COR-L47 (cell line): ENCODE measurements around the gene LMF1.
A peak's percentile ranks its signal among the peaks of the same experiment; 100 is the strongest.

Experiments
- DNase-seq: peaks from one replicate; lab custom pipeline; 2025; lab: John Stamatoyannopoulos, UW

The LMF1 gene

GRCh38 chr16:911604-912321 lies 59.0 kb downstream of the LMF1 start:
- DNase-seq: no peak

DNA sequence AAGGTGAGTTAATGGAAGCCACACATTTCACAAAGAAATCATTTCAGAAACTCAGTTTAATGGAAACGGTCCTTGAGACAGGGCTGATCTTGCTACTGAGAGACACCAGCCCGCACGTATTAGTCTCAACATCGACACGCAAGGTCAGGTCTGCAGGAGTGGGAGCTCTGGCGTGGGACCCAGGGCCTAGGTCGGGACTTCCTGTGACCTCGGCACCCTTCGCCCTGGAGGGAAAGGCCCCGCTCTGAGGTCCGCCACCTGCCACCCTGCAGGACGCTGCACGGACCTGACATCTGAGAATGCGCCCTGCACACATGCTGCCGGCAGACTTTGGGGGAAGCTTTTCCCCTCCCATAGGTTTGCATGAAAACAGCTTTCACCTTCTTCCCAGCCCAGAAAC lies 59.7 kb downstream of the LMF1 start:
- no peak for DNase-seq

- DNase-seq: no peak
Observed at GRCh38 chr16:910181-910580, 60.6 kb downstream of the LMF1 start.

DNA sequence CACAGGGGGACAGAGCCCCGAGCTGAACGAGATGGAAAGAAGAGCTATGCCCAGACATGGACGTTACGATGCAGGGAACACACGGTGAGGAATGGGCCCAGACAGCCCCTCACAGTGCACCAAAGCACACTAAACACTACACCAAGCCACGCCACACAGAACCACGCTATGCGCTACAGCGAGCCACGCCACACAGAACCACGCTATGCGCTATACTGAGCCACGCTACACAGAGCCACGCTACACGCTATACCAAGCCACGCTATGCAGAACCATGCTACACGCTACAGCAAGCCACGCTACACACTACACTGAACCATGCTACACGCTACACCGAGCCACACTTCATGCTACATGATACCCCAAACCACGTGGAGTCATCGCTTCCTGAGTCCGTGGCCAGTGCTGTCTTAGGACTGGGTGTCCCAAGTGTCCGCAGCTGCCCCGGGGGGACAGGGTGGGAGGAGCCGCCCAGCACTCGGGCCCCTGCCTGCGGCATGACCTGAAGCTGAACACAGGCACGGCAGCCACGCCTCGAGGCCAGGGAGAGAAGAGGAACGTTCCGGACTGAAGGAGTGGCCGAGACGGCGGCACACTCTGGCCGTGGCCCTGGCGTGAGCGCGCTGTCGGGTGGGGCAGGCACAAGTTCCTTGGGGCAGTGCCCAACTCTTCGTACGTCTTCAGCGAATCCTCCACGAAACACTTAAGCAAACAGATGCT lies 61.3 kb downstream of the LMF1 start:
- no peak for DNase-seq

GRCh38 chr16:908526-909155 lies 62.1 kb downstream of the LMF1 start:
- DNase-seq: no peak

- peak; percentile 93 for DNase-seq
Observed at GRCh38 chr16:907842-908241, 62.9 kb downstream of the LMF1 start.

DNA sequence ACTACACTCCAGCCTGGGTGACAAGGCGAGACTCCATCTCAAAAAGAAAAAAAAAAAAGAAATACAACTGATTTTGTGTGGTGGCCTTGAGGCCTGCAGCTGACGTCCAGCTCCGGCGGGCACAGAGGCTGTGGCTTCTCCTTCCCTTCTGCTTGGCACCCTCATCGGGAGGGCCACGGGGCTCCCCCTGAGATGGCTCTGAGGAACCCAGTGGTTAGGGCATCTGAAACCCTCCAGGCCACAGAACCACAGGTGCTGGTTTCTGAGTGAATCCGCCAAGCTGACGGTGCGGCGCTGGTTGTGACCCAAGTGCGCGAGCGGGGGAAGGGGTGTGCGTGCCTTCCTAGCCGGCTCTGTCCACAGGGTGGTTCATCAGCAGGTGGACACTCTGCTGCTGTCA lies 63.4 kb downstream of the LMF1 start:
- DNase-seq: no peak

DNA sequence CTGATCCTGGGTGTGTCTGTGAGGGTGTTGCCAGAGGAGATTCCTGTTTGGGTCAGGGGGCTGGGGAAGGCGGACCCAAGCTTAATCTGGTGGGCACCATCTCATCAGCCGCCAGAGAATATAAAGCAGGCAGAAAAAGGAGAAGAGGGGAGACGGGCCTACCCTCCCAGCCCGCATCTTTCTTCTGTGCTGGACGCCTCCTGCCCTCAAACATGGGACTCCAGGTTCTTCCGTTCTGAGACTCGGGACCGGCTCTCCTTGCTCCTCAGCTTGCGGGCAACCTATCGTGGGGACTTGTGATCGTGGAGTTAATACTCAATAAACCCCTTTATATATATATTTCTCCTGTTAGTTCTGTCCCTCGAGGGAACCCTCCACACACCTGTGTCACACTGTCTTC lies 64.5 kb downstream of the LMF1 start:
- DNase-seq: no peak

DNA sequence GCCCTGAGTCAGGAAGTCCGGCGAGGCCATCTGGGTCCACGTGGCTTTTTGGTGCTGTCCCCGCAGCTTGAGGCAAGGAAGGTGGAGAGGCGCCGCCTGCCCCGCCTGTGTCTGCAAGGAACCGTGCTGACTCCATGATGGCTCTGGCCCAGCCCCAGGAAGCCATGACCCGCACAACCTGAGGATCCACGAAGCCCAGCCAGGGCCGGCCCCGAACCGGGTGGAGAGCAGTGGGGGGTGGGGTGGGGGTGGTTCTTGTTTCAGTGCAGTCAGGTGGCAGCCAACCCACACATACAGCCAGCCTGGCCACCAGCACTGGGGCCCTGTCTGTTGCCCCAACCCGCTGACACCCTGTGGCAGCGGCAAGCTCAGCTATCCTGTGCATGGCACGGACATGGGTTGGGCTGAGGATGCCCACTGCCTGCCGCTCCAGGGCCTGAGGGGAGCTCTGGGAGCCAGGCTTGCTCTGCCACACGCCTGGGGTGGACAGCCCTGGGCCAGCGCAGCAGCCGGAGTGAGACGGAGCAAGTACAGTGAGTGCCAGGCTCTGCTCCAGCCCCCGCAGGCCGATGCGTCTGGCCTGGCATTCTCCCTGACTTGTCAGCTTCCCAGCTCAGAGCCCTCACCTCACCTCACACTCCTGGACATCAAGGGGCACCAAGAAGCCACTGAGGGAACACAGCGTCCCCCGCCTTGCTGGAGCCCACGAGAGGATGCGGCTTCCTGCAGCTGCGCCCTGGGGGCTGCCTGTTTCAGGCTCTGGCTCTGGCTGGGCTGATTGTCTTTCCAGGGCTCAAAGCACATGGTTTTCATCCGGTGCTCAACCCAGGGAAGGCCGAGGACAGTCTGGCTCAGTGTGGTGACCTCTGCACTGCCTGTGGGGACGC lies 68.8 kb downstream of the LMF1 start:
- DNase-seq: no peak

DNA sequence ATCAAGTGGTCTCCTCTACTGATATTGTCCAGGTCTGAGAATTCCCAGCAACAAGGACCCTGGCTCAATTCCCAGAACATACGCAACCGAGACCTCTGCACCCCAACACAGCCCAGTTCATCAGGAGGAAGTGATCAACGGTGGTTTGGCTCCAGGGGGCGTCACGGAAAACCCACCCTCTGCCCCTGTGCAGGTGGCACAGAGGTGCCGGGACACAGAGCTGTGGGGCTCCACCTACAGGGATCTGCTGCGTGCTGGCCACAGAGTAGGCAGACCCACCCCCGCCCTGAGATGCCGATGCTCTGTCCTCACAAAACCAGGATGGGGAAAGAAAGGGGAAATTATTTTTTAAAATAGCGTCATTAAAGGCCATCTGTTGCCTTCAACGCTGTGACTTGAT lies 69.6 kb downstream of the LMF1 start:
- no peak for DNase-seq

DNA sequence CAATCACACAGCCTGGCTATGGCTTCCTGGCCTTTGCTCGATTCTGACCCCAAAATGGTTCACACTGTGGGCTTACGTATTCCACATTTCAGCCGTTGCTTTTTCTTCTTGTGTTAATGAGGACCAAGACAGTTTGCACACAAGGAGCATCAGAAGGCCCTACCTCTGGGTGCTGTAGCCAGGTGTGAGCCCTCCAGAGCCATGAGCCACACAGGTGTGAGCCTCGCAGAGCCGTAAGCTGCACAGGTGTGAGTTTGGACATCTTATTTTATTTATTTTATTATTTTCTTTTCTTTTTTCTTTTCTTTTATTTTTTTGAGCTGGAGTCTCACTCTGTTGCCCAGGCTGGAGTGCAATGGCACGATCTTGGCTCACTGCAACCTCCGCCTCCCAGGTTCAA lies 70.6 kb downstream of the LMF1 start:
- DNase-seq: no peak

- no peak for DNase-seq
Observed at GRCh38 chr16:899683-900060, 71.1 kb downstream of the LMF1 start.

DNA sequence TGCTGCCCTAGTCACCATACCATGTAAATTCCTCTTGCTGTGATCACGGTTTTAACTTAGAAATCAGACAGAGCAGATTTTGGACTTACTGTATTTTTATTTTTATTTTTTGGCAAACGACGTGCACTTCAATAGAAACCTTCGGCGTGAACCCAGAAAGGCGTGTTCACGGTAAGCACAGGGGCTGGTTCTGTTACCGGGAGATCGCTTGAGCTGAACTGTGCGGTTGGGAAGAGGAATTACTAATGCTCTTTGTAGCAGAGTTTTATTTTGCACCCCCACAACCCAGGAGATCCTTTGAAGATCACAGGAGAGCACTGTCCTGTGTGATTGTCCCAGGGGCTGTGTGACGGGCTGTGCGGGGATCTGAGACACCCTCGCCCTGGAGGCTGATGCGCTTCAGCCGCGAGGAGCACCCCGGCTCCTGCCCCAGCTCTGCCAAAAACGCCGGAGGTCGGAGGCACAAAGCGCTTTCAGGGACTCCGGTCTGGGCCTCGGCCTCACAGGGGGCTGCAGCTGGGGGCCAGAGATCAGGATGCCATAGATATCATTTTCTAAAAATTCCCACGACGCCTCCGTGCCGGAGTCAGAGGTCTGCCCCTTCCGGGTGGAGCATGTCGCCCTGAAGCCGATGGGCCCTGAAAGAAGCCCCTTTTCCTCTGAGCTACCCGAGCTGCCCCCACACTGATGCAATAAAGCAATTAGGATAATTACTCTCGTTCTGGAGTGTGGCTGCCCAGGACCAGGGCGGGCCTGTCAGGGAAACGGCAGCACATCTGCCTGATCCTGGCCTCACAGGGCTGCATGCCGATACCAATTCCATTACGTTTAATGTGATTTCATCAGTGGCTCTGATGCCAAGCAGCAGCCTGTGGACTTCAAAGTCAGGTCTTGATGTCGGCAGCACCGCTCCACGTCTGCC lies 71.8 kb downstream of the LMF1 start:
- DNase-seq: no peak

DNA sequence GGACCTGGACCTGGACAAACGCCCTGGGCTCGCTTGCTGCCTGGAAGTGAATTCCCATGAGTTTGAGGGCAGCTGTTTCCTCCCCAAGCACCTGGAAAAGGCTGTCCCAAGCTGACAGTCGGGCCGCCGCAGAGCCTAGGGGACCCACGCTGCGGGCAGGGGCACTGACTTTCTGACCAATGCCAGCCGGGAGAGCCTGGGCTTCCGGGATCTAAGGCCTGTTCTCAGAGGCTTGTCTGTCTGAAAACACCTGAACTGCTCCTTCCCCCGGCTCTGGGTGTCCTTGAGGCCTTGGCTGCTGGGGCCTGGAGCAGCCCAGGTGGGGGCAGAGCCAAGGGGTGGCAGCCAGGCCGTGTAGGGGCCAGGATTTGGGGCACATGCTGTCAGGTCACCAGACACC lies 72.6 kb downstream of the LMF1 start:
- no peak for DNase-seq

GRCh38 chr16:897701-898100 lies 73.1 kb downstream of the LMF1 start:
- DNase-seq: no peak

DNA sequence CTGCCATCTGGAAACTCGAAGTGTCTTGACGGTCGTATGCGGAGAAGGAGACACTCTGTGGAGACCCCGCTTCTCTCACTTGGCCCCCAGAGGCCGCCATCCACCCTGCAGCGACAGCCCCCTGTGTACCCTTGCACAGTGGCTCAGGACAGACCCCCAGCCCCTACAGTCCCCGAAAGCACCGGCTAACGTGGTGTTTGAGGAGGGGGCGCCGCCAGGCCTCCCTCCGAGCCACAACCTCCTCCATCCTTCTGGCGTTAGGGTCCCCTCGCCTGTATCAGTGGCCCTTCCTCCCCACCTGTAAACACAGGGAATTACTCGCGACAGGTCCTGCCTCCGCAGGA lies 73.6 kb downstream of the LMF1 start:
- no peak for DNase-seq

- DNase-seq: no peak
Observed at GRCh38 chr16:896261-897199, 74.3 kb downstream of the LMF1 start.

DNA sequence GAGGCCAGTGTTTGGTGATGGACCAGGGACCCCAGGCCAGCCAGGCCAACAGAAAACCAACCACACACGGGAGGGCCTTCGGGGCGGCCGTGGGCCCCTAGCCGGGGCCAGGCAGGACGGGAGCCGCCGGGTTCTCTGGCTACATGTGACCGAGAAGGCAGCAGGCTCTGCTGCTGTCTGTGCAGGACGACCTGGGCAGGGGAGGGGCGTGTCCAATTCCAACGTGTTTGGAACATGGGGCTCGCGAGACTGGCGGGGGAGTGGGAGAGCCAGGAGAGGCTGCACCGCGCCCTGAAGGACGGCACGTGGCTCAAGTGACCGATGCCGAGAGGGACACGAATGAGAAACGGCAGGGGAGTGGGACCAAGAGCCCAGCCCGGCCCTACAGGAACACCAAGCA lies 75.4 kb downstream of the LMF1 start:
- DNase-seq: no peak

GRCh38 chr16:894841-895240 lies 75.9 kb downstream of the LMF1 start:
- DNase-seq: no peak

DNA sequence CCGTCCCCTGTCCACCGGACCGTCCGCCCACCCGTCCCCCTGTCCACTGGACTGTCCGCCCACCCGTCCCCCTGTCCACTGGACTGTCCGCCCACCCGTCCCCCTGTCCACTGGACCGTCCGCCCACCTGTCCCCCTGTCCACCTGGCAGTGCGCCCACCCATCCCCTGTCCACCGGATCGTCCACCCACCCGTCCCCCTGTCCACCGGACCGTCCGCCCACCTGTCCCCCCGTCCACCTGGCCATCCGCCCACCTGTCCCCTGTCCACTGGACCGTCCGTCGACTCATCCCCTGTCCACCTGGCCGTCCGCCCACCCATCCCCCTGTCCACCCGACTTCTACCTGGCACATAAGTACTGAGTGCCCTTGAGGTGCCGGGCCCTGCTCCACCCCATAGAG lies 76.6 kb downstream of the LMF1 start:
- no peak for DNase-seq
